Measurements from ENCODE around the gene GDPD4. TPM values are rescaled to one million over a fixed set of nuclear protein-coding genes. Genes with fewer than 3 reads are reported as not detected.

The GDPD4 gene
- total RNA-seq, 1 donor, result 0.43 TPM

DNA sequence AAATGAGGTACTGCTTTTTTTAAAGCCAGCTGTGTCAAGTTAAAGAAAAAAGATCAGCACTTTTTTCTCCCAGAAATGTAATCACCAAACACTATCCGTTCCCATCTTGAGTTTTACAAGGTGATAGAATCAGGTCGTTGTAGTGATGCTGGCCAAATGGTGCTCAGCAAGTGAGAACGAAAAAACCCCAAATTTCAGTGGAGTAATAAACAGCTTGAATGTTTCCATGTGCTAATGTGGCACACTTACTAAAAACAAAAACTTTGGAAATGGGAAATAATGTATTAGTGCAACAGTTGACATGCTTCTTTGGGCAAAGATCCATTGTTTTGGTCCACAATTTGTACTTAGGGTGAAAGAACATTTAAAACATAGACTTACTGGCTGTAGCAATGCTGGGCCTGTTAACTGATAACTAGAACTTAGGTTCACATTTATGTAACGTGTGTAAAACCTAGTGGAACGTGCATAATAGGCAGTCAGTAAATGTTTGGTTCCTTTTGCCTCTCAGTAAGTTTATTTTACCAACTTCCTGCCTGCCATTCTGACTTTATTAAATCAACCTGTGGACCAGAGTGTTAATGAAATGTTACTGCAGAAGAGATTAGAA is 15.4 kb upstream of the GDPD4 start:
- no peak overlapping the region for H3K4me3 ChIP-seq (ENCODE audit: low read depth, low read length)
- TF ChIP-seq, protein P1, sequence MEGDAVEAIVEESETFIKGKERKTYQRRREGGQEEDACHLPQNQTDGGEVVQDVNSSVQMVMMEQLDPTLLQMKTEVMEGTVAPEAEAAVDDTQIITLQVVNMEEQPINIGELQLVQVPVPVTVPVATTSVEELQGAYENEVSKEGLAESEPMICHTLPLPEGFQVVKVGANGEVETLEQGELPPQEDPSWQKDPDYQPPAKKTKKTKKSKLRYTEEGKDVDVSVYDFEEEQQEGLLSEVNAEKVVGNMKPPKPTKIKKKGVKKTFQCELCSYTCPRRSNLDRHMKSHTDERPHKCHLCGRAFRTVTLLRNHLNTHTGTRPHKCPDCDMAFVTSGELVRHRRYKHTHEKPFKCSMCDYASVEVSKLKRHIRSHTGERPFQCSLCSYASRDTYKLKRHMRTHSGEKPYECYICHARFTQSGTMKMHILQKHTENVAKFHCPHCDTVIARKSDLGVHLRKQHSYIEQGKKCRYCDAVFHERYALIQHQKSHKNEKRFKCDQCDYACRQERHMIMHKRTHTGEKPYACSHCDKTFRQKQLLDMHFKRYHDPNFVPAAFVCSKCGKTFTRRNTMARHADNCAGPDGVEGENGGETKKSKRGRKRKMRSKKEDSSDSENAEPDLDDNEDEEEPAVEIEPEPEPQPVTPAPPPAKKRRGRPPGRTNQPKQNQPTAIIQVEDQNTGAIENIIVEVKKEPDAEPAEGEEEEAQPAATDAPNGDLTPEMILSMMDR (IDR thresholded peaks at IDR 0.05; ENCODE audit: insufficient read depth, low read depth, low read length), result no peak
- peak; percentile 66 for DNase-seq (ENCODE audit: low read depth)

DNA sequence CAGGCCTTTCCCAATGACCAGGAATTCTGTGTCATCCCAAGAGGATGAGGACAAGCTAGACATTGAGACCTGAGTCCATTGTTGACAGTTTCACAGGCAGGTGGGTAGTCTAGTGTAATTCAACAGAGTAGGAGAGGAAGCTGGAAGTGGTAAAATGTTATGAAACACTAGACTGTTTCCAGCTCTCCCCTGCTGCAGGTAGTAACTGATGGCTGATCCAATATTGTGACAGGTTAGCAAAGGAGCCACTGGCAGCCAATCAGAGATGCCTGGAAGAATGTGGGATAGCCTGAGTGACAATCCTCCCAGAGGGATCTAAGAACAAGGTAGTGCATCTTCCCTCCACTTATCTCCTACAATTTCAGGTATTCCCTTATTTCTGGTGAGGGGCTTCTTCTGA is 10.6 kb upstream of the GDPD4 start:
- DNase-seq (ENCODE audit: low read depth), result no peak
- no peak overlapping the region for H3K4me3 ChIP-seq (ENCODE audit: low read depth, low read length)
- TF ChIP-seq, protein P1 (IDR thresholded peaks at IDR 0.05; ENCODE audit: insufficient read depth, low read depth, low read length), result no peak

DNA sequence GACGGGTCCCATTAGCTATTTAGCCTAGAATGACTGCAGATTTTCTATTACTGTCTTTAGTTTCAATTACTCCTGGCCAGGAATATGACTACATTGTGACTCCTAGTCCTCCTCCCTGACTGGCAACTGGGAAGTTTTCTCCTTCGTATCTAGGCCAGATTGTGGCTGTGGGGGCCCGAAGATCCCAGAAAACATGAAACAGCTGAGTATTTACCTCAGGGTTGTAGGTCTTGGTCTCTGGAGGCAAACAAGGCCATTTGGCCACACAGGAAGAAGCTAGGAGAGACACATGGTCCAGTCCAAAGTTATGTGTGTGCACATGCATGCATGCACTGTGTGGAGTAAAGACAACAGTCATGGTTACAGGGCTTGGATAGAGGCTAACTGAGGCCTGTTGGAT is 10.2 kb upstream of the GDPD4 start:
- TF ChIP-seq, protein P1 (IDR thresholded peaks at IDR 0.05; ENCODE audit: insufficient read depth, low read depth, low read length), result no peak
- DNase-seq (ENCODE audit: low read depth), result no peak
- no peak overlapping the region for H3K4me3 ChIP-seq (ENCODE audit: low read depth, low read length)

DNA sequence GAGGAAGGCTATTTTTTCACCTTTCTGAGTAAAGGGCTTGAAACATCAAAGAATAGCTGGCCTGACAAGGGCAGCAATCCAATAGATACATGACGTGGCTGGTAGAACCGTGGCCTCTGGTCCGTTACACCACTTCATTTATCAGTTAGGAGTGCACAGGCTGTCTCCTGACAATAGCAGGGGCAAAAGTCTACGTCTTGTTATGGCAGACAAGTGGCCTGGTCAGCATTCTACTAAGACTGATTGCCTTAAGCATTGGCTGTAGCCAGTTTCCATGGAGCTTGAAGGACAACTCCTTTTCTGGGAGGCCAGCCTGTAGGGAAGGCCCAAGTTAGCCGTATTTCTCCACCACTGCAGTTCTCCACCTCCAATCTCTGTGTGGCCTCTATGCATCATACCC is 9.2 kb upstream of the GDPD4 start:
- H3K4me3 ChIP-seq (ENCODE audit: low read depth, low read length), result no peak overlapping the region
- no peak for DNase-seq (ENCODE audit: low read depth)
- TF ChIP-seq, protein P1 (IDR thresholded peaks at IDR 0.05; ENCODE audit: insufficient read depth, low read depth, low read length), result no peak

DNA sequence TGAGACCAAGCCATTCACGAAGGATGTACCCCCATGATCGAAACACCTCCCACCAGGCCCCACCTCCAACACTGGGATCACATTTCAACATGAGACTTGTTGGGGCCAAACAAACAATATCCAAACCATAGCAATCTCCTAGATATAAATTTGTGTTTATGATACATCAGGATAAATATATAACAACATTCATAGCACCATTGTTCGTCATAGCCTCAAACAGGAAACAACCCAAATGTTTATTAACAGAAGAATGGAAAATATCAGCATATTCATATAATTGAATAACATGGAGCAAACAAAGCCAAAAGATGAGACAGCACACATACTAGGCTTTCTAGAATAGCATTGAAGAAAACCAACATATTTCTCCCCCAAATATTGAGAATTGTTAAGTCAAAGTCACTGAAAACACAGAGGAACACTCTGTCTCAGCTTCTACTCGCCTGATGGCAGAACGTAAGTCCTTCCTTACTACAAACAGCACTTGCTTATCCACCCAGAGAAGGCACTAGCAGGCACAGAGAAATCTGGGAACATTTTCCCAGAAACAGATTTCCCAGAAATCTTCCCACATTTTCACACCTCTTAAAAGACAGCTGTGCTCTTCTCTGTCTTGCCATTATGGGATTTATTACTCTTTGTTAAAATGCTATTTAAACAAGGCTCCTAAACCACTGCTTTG is 8.1 kb upstream of the GDPD4 start:
- peak; percentile 76 for DNase-seq (ENCODE audit: low read depth)
- H3K4me3 ChIP-seq (ENCODE audit: low read depth, low read length), result no peak overlapping the region
- TF ChIP-seq, protein P1 (IDR thresholded peaks at IDR 0.05; ENCODE audit: insufficient read depth, low read depth, low read length), result no peak

DNA sequence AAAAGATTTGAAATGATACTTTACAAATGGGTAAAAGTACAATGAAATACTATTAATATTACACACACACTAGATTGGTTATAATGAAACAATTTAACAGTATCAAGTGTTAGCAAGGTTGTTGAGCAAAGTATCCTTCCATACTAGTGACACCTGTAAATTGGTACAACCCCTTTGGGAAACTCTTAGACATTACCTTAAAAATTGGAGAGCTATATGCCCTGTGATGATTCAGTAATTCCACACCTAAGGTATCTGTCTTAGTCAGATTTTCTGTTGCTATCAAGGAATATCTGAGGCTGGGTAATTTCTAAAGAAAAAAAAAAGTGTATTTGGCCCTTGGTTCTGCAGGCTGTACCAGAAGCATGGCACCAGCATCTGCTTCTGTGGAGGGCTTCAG is 7.4 kb upstream of the GDPD4 start:
- H3K4me3 ChIP-seq (ENCODE audit: low read depth, low read length), result no peak overlapping the region
- DNase-seq (ENCODE audit: low read depth), result no peak
- TF ChIP-seq, protein P1 (IDR thresholded peaks at IDR 0.05; ENCODE audit: insufficient read depth, low read depth, low read length), result no peak

Measured in fibroblast of villous mesenchyme (primary cell).